HepG2 (cell line): Measurements from ENCODE around the gene CHST14. TPM values are rescaled to one million over a fixed set of nuclear protein-coding genes. Genes with fewer than 3 reads are reported as not detected.

Experiments used
- CEBPB ChIP-seq: IDR thresholded peaks from 2 replicates; pipeline ENCODE4 v1.6.1; 2011; ENCODE audit warnings: low read depth, low read length, improper control_type of control experiment, borderline replicate concordance
- HNF4A ChIP-seq: sonication (generic); formaldehyde crosslinking; IDR thresholded peaks from 2 replicates; pipeline ENCODE4 v1.4.0; 2020; ENCODE audit warnings: missing genetic modification reagents
- KAT7 ChIP-seq: IDR thresholded peaks from 2 replicates; pipeline ENCODE4 v1.6.1; 2018; ENCODE audit warnings: borderline replicate concordance, missing compliant biosample characterization
- KDM1A ChIP-seq: IDR thresholded peaks from 2 replicates; pipeline ENCODE4 v1.6.1; 2016; ENCODE audit warnings: missing compliant biosample characterization
- MED1 ChIP-seq: sonication (generic); formaldehyde crosslinking; IDR thresholded peaks from 2 replicates; pipeline ENCODE4 v1.4.0; 2020; ENCODE audit warnings: missing genetic modification reagents
- MXD4 ChIP-seq: IDR thresholded peaks from 2 replicates; pipeline ENCODE4 v1.6.1; 2016; ENCODE audit warnings: mild to moderate bottlenecking, missing biosample characterization, missing genetic modification reagents
- NCOA5 ChIP-seq: sonication (generic); formaldehyde crosslinking; IDR thresholded peaks from 2 replicates; pipeline ENCODE4 v1.4.0; 2020; ENCODE audit warnings: missing genetic modification reagents
- NCOR1 ChIP-seq: fragments of 200-600 bp; sonication (generic); IDR thresholded peaks from 2 replicates; pipeline ENCODE4 v1.7.0; 2017; ENCODE audit warnings: antibody characterized with exemption, low read length, borderline replicate concordance
- NFE2L1 ChIP-seq: sonication (generic); formaldehyde crosslinking; IDR thresholded peaks from 2 replicates; pipeline ENCODE4 v1.4.0; 2020; ENCODE audit warnings: missing genetic modification reagents, mild to moderate bottlenecking, borderline replicate concordance
- NFRKB ChIP-seq: fragments of 450-650 bp; IDR thresholded peaks from 2 replicates; pipeline ENCODE4 v1.6.1; 2017
- NR2F6 ChIP-seq, 2 experiments: IDR thresholded peaks; 2 replicates each; pipeline ENCODE4 v1.6.1; 2016; ENCODE audit warnings: antibody characterized with exemption in 1 of 2, mild to moderate bottlenecking in 1 of 2
- PHB2 ChIP-seq: fragments of 450-650 bp; IDR thresholded peaks from 2 replicates; pipeline ENCODE4 v1.6.1; 2018; ENCODE audit not compliant: partially characterized antibody
- RBM22 ChIP-seq: fragments of 200-400 bp; formaldehyde crosslinking; optimal IDR thresholded peaks from 2 replicates; pipeline ENCODE3; 2017; ENCODE audit warnings: mild to moderate bottlenecking, low read length, moderate library complexity
- SOX5 ChIP-seq: IDR thresholded peaks from 2 replicates; pipeline ENCODE4 v1.6.1; 2016; ENCODE audit warnings: borderline replicate concordance
- SP5 ChIP-seq: IDR thresholded peaks from 2 replicates; pipeline ENCODE4 v1.6.1; 2016; ENCODE audit warnings: low read depth, borderline replicate concordance
- SYNCRIP ChIP-seq: fragments of 200-400 bp; formaldehyde crosslinking; IDR thresholded peaks from 2 replicates; pipeline ENCODE4 v1.6.1; 2018; ENCODE audit warnings: mild to moderate bottlenecking, low read depth, low read length; ENCODE audit not compliant: insufficient read depth
- TOPORS ChIP-seq: sonication (generic); formaldehyde crosslinking; IDR thresholded peaks from 2 replicates; pipeline ENCODE4 v1.8.0; 2023; ENCODE audit warnings: mild to moderate bottlenecking, missing genetic modification reagents
- YY1 ChIP-seq: IDR thresholded peaks from 2 replicates; pipeline ENCODE4 v1.6.1; 2011; ENCODE audit warnings: low read length, low read depth, moderate library complexity, mild to moderate bottlenecking; ENCODE audit not compliant: insufficient read depth, insufficient replicate concordance
- ZBTB3 ChIP-seq: sonication (generic); formaldehyde crosslinking; IDR thresholded peaks from 2 replicates; pipeline ENCODE4 v1.4.0; 2020; ENCODE audit warnings: low read depth, mild to moderate bottlenecking, moderate library complexity, missing genetic modification reagents, borderline replicate concordance
- ZBTB37 ChIP-seq: sonication (generic); formaldehyde crosslinking; IDR thresholded peaks from 2 replicates; pipeline ENCODE4 v1.4.0; 2020; ENCODE audit warnings: mild to moderate bottlenecking, missing genetic modification reagents
- ZBTB44 ChIP-seq: sonication (generic); formaldehyde crosslinking; IDR thresholded peaks from 2 replicates; pipeline ENCODE4 v1.4.0; 2020; ENCODE audit warnings: missing genetic modification reagents
- ZFP36L2 ChIP-seq: sonication (generic); formaldehyde crosslinking; IDR thresholded peaks from 2 replicates; pipeline ENCODE4 v1.4.0; 2020; ENCODE audit warnings: missing genetic modification reagents
- ZNF124 ChIP-seq: sonication (generic); formaldehyde crosslinking; IDR thresholded peaks from 2 replicates; pipeline ENCODE4 v1.4.0; 2020; ENCODE audit warnings: missing genetic modification reagents
- polyA plus RNA-seq, 8 experiments: library from polyadenylated mRNA; depleted of rRNA in 3 of 8; stranded (reverse) in 7 of 8; unstranded in 1 of 8; fragments of >200 nt; fragmentation: Illumina TruSeq in 4 of 8; extraction: Trizol in 4 of 8; gene quantifications; 2 replicates each; pipeline versions ENCODE4 v1.2.1 to v1.2.3, GENCODE V29; 2011 to 2016; ENCODE audit warnings: low read depth in 4 of 8, missing spikeins in 1 of 8, mixed read lengths in 1 of 8; ENCODE audit not compliant: insufficient read depth in 1 of 8
- total RNA-seq, 5 experiments: library from RNA; depleted of rRNA; stranded (reverse); fragments of >200 nt; fragmentation: Illumina TruSeq; extraction: Trizol; gene quantifications; 2 replicates each; pipeline ENCODE4 v1.2.3, GENCODE V29; 2016; ENCODE audit warnings: low read depth in 1 of 5
- TF ChIP-seq, protein P1 (sequence below): sonication (generic); formaldehyde crosslinking; IDR thresholded peaks from 2 replicates; pipeline ENCODE4 v1.8.0; 2022; ENCODE audit warnings: missing genetic modification reagents, low read depth, mild to moderate bottlenecking, borderline replicate concordance

The CHST14 gene
- total and polyA plus RNA-seq, 2 of the 13 experiments (the other 11 are each of a cell fraction or from before 2014, with no cell fraction given): 8.9 to 12.4 TPM

DNA sequence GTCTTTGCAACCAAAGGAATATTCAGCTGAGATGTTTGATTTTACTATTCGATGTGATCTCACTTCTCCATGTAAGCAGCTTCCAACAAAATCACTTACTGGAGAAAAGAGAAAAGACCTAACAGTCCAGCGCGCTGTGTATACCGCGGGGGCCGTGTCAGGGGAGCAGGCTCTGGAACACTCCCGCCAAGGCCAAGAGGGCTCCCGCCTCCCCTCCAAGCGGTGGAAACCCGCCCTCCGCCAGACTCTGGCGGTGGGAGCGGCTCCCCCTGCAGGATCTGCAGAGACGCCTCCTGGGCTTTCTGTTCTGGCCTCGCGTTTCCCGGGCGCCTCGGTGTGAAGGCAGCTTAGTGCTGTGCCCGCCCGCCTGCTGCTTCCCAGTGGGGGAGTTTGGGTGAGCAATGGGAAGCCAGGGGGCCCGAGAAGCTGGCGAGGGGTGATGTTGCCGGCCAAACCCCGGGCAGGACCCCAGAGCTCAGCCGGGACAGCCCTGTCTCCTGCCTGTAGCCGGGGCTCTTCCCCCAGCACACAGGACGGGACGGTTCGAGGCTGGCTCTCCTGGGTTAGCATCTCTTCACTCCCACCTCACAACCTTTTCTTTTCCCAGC is 36.3 kb downstream of the CHST14 start (continued):
- TF ChIP-seq ZBTB44 (CRISPR knock-in tag) (no peak), HNF4A (CRISPR knock-in tag) (no peak), NCOA5 (no peak), ZBTB3 (no peak), TOPORS (no peak), YY1 (peak; percentile 44), KAT7 (no peak), PHB2 (no peak), NCOR1 (no peak), MXD4 (CRISPR knock-in tag) (no peak), RBM22 (no peak), NR2F6 (IDR thresholded peaks at IDR 0.05) (no peak; the same call in 1 of the 2 replicates), NR2F6 (CRISPR knock-in tag; IDR thresholded peaks at IDR 0.05) (peak; percentile 57; the same call in 1 of the 2 replicates), SP5 (CRISPR knock-in tag) (0 out of 2 replicates have a peak, but pooled peaks have one; percentile 41), ZFP36L2 (CRISPR knock-in tag) (no peak), SYNCRIP (no peak), MED1 (CRISPR knock-in tag) (0 out of 2 replicates have a peak, but pooled peaks have one; percentile 25), NFE2L1 (CRISPR knock-in tag) (no peak), CEBPB (no peak), ZBTB37 (CRISPR knock-in tag) (no peak), NFRKB (no peak), ZNF124 (CRISPR knock-in tag) (no peak), SOX5 (CRISPR knock-in tag) (no peak), KDM1A (no peak)
- TF ChIP-seq, protein P1, sequence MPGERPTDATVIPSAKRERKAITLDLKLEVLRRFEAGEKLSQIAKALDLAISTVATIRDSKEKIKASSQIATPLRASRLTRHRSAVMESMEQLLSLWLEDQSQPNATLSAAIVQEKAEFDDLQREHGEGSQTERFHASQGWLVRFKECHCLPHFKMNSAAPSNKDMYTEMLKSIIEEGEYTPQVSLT (CRISPR knock-in tag): no peak
